Measurements from ENCODE around the gene NOS1AP. TPM values are rescaled to one million over a fixed set of nuclear protein-coding genes. Genes with fewer than 3 reads are reported as not detected.

NOS1AP gene
- total RNA-seq, 1 donor from 2014 or later, result 2.0 TPM

GRCh38 chr1:162089748-162090147, 20.3 kb downstream of the NOS1AP start:
- Histone ChIP-seq H3K27me3 (no peaks in the 10 kb centered on the region), H3K36me3 (no peaks in the 10 kb centered on the region), H3K9me3 (no peaks in the 10 kb centered on the region), H3K4me1 (no peaks in the 10 kb centered on the region), H3K27ac (no peak overlapping the region), H3K4me3 (no peak overlapping the region)
- intact Hi-C loops (cut with DNase I), result loop anchor here (5.0 kb wide), 1 partner anchor 1152 kb away; no protein-coding TSS in a partner anchor
- TF ChIP-seq POLR2AphosphoS5 (IDR thresholded peaks at IDR 0.05; ENCODE audit: insufficient read depth in 1 of 2, low read depth in 1 of 2) (no peak), POLR2A (IDR thresholded peaks at IDR 0.05) (no peak)
- TF ChIP-seq, protein P1, sequence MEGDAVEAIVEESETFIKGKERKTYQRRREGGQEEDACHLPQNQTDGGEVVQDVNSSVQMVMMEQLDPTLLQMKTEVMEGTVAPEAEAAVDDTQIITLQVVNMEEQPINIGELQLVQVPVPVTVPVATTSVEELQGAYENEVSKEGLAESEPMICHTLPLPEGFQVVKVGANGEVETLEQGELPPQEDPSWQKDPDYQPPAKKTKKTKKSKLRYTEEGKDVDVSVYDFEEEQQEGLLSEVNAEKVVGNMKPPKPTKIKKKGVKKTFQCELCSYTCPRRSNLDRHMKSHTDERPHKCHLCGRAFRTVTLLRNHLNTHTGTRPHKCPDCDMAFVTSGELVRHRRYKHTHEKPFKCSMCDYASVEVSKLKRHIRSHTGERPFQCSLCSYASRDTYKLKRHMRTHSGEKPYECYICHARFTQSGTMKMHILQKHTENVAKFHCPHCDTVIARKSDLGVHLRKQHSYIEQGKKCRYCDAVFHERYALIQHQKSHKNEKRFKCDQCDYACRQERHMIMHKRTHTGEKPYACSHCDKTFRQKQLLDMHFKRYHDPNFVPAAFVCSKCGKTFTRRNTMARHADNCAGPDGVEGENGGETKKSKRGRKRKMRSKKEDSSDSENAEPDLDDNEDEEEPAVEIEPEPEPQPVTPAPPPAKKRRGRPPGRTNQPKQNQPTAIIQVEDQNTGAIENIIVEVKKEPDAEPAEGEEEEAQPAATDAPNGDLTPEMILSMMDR (IDR thresholded peaks at IDR 0.05), result no peak
- DNase-seq (ENCODE audit: extremely low spot score in 2 of 2), result no peak

DNA sequence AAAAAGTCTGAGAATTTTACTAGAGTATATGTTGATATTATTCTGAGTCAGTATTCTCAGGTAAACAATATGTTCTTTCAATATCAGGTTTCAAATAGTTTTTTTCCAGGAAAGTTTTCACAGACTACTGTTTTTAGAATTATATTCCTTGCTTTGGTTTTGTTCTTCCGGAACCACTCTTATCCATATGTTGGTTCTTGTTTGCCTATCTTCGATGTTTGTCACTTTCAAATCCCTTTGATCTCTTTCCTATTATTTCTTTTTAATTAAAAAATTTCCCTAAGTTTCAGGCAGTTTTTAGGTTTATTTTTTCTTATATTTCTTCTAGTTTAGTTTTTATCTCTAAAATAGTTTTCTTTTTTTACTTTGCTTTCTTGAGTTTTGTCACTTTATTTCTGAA, 20.9 kb downstream of the NOS1AP start:
- TF ChIP-seq, protein P1 (IDR thresholded peaks at IDR 0.05), result no peak
- TF ChIP-seq POLR2AphosphoS5 (IDR thresholded peaks at IDR 0.05; ENCODE audit: insufficient read depth in 1 of 2, low read depth in 1 of 2) (no peak), POLR2A (IDR thresholded peaks at IDR 0.05) (no peak)
- no peaks in the 10 kb centered on the region for H3K27me3 ChIP-seq
- no peak for DNase-seq (ENCODE audit: extremely low spot score in 2 of 2)
- intact Hi-C loops (cut with DNase I), result no loop called here
- no peak overlapping the region for H3K4me3 ChIP-seq
- H3K4me1 ChIP-seq, result no peaks in the 10 kb centered on the region
- H3K27ac ChIP-seq, result no peak overlapping the region
- no peaks in the 10 kb centered on the region for H3K9me3 ChIP-seq
- no peaks in the 10 kb centered on the region for H3K36me3 ChIP-seq

GRCh38 chr1:162091681-162092524, 22.4 kb downstream of the NOS1AP start:
- TF ChIP-seq POLR2AphosphoS5 (IDR thresholded peaks at IDR 0.05; ENCODE audit: insufficient read depth in 1 of 2, low read depth in 1 of 2) (no peak), POLR2A (IDR thresholded peaks at IDR 0.05) (no peak)
- TF ChIP-seq, protein P1 (IDR thresholded peaks at IDR 0.05), result no peak
- Histone ChIP-seq H3K9me3 (no peaks in the 10 kb centered on the region), H3K4me1 (no peaks in the 10 kb centered on the region), H3K27me3 (no peaks in the 10 kb centered on the region), H3K36me3 (no peaks in the 10 kb centered on the region), H3K4me3 (no peak overlapping the region), H3K27ac (no peak overlapping the region)
- intact Hi-C loops (cut with DNase I), result no loop called here
- DNase-seq (ENCODE audit: extremely low spot score in 2 of 2), result no peak

- no peaks in the 10 kb centered on the region for H3K4me1 ChIP-seq
- no peaks in the 10 kb centered on the region for H3K9me3 ChIP-seq
- H3K27me3 ChIP-seq, result no peaks in the 10 kb centered on the region
- TF ChIP-seq, protein P1 (IDR thresholded peaks at IDR 0.05), result no peak
- TF ChIP-seq POLR2AphosphoS5 (IDR thresholded peaks at IDR 0.05; ENCODE audit: insufficient read depth in 1 of 2, low read depth in 1 of 2) (no peak), POLR2A (IDR thresholded peaks at IDR 0.05) (no peak)
- no peaks in the 10 kb centered on the region for H3K36me3 ChIP-seq
- no peak overlapping the region for H3K27ac ChIP-seq
- DNase-seq (ENCODE audit: extremely low spot score in 2 of 2), result no peak
- no peak overlapping the region for H3K4me3 ChIP-seq
- intact Hi-C loops (cut with DNase I), result no loop called here
Observed at GRCh38 chr1:162093095-162093494, 23.6 kb downstream of the NOS1AP start.

DNA sequence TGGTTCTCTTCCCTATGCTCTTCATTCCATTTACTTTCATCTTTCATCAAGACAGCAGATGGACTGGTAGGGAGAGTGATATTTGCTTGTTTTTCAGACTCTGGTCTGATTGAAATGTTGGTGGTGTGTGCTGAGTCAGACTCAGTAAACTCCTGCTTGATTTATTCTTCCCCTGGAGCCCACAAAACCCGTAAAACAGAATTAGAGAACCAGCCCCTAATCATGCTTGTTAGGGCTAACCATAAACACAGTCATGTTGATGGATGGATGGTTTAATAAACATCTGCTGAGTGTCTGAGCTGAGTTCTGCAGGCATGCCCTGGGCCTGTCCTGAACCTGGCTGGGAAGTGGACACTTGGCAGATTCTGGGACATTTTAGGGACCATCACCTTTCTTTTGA, 24.8 kb downstream of the NOS1AP start:
- DNase-seq (ENCODE audit: extremely low spot score in 2 of 2), result no peak
- Histone ChIP-seq H3K27ac (no peak overlapping the region), H3K4me1 (no peaks in the 10 kb centered on the region), H3K9me3 (no peaks in the 10 kb centered on the region), H3K36me3 (no peaks in the 10 kb centered on the region), H3K27me3 (no peaks in the 10 kb centered on the region), H3K4me3 (no peak overlapping the region)
- intact Hi-C loops (cut with DNase I), result no loop called here
- TF ChIP-seq, protein P1 (IDR thresholded peaks at IDR 0.05), result no peak
- no peak for TF ChIP-seq POLR2AphosphoS5 (IDR thresholded peaks at IDR 0.05; ENCODE audit: insufficient read depth in 1 of 2, low read depth in 1 of 2)
- no peak for TF ChIP-seq POLR2A (IDR thresholded peaks at IDR 0.05)

All from vagina (tissue), 2 donors.